OCI-LY1 (cell line): ENCODE results near the gene COQ4.

Experiments
- CTCF ChIP-seq: fragments of 200-600 bp; sonication (generic), shearing (Covaris generic); IDR thresholded peaks from 2 replicates; pipeline ENCODE4 v1.5.1; 2017; ENCODE audit warnings: mild to moderate bottlenecking, antibody characterized with exemption, low read length, moderate library complexity, mixed read lengths
- EZH2 ChIP-seq: fragments of 200-600 bp; sonication (generic), shearing (Covaris generic); IDR thresholded peaks from 2 replicates; pipeline ENCODE4 v1.8.0; 2017; ENCODE audit warnings: borderline replicate concordance, mixed run types, mild to moderate bottlenecking, antibody characterized with exemption, low read length, moderate library complexity, mixed read lengths

- no peak for TF ChIP-seq CTCF
- no peak for TF ChIP-seq EZH2
These were observed 38.2 kb downstream of the COQ4 start for GRCh38 chr9:128360826-128361225.
